ENCODE data around the gene CRADD. TPM values are rescaled to one million over a fixed set of nuclear protein-coding genes. Genes with fewer than 3 reads are reported as not detected.

CRADD gene
- total RNA-seq, 2 donors from 2014 or later: 56.1 to 94.8 TPM

DNA sequence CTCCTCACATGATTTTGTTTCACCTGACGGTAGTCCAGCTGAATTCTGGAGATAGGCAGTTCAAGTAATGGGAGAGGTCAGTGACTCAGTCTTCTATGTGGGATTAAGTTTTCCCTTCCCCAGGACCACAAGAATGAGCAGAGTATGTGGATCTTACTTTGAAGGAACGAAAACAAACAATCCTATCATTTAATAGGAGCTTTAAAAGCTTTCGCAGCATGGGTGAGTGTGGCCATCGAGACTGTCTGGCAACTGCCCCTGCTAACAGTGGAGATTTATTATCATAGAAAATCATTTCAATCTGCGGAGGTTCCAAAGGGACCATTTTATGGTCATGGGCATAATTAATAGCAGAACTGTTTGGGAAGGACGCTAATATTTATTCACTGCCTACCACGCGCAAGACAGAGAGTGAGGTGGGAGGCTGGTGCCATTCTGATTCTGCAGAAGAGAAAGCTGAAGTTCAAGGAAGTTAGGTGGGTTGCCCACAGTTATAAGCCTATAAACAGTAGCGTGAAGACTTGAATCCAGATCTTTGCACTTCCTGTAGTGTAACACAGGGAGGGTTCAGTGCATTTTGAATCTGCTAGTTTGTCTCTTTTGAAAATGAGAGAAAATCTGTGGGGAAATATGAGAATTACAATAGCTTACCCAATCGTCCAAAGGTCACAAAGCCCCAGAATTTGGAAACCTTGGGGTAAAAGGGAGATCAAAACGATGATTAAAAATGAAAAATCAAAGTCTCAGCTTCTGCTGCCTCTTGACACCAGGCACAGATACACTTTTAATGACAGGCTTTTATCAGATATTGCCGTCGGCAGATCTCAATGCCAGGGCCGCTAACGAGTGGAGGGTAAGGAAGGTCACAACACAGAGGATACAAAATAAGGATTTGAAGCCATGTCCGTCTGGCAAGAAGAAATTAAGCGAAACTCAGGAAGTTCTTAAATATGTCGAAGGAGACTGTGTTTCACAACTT is 209.6 kb downstream of the CRADD start:
- Histone ChIP-seq H3K36me3 (no peaks in the 10 kb centered on the region), H3K27me3 (no peaks in the 10 kb centered on the region), H3K9me3 (no peaks in the 10 kb centered on the region), H3K4me1 (no peaks in the 10 kb centered on the region), H3K27ac (no peak overlapping the region), H3K4me3 (no peak overlapping the region)
- TF ChIP-seq, protein P1, sequence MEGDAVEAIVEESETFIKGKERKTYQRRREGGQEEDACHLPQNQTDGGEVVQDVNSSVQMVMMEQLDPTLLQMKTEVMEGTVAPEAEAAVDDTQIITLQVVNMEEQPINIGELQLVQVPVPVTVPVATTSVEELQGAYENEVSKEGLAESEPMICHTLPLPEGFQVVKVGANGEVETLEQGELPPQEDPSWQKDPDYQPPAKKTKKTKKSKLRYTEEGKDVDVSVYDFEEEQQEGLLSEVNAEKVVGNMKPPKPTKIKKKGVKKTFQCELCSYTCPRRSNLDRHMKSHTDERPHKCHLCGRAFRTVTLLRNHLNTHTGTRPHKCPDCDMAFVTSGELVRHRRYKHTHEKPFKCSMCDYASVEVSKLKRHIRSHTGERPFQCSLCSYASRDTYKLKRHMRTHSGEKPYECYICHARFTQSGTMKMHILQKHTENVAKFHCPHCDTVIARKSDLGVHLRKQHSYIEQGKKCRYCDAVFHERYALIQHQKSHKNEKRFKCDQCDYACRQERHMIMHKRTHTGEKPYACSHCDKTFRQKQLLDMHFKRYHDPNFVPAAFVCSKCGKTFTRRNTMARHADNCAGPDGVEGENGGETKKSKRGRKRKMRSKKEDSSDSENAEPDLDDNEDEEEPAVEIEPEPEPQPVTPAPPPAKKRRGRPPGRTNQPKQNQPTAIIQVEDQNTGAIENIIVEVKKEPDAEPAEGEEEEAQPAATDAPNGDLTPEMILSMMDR (IDR thresholded peaks at IDR 0.05): no peak
- peak; percentile 36 for DNase-seq (ENCODE audit: low spot score)

DNA sequence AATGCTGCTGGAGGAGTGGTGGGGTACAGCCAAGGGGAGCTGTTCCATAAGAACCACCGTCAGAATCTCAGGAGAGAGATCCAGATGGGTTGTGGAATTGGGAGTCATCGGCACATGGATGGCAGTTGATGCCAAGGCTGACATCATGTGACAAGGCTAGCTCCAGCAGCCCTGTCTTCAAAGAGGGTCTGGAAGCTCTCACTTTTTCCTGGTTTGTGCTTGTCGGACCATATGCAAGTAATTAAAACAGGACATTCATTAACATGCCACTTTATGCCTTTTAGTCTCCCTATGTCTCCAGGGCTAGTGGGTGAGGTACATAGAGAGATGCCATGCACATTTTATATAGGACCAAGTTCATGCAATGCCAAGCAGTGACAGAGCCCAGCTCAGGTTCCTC is 211.8 kb downstream of the CRADD start:
- Histone ChIP-seq H3K9me3 (no peaks in the 10 kb centered on the region), H3K27ac (no peak overlapping the region), H3K27me3 (no peaks in the 10 kb centered on the region), H3K4me1 (peaks cover 0 to 17% of the 10 kb centered on the region in 2 donors), H3K4me3 (no peak overlapping the region), H3K36me3 (no peaks in the 10 kb centered on the region)
- TF ChIP-seq, protein P1 (IDR thresholded peaks at IDR 0.05): no peak
- peak; percentile 42 for DNase-seq (ENCODE audit: low spot score)

DNA sequence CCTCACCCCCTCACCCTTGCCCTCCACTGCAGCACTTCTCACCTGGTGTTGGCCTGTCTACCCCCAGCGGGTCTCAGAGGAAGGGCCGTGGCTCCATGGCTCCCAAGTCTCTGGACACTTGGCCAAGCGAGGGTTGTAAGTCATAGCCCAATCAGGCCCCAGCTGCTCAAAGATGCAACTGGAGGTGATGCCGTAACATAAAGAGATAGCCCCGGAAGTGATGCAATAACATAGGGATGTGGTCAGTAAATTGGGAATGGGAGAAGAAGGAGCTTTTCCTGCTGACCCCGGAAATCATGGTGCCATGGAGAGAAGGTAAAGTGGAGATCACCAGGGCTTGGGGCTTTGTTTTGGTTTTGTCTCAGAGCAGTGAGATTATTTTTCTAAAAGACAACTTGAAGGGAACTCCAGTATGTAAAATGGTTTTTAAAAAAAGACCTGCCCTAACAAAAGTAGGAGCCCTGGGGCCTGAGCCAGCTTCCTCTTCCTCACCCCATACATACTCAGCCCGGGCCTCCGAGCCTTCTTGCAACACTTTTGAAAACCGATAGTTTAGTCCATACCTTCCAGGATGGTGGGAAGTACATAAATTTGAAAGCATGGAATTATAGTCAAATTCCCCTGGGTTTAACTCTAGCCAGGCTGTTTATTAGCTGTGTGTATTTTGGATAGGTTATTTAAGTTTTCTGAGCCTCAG is 212.5 kb downstream of the CRADD start:
- no peaks in the 10 kb centered on the region for H3K27me3 ChIP-seq
- DNase-seq (ENCODE audit: low spot score): peak; percentile 58
- H3K36me3 ChIP-seq: no peaks in the 10 kb centered on the region
- H3K27ac ChIP-seq: no peak overlapping the region
- H3K9me3 ChIP-seq: no peaks in the 10 kb centered on the region
- TF ChIP-seq, protein P1 (IDR thresholded peaks at IDR 0.05): no peak
- H3K4me3 ChIP-seq: no peak overlapping the region
- peaks cover 0 to 24% of the 10 kb centered on the region in 2 donors for H3K4me1 ChIP-seq

DNA sequence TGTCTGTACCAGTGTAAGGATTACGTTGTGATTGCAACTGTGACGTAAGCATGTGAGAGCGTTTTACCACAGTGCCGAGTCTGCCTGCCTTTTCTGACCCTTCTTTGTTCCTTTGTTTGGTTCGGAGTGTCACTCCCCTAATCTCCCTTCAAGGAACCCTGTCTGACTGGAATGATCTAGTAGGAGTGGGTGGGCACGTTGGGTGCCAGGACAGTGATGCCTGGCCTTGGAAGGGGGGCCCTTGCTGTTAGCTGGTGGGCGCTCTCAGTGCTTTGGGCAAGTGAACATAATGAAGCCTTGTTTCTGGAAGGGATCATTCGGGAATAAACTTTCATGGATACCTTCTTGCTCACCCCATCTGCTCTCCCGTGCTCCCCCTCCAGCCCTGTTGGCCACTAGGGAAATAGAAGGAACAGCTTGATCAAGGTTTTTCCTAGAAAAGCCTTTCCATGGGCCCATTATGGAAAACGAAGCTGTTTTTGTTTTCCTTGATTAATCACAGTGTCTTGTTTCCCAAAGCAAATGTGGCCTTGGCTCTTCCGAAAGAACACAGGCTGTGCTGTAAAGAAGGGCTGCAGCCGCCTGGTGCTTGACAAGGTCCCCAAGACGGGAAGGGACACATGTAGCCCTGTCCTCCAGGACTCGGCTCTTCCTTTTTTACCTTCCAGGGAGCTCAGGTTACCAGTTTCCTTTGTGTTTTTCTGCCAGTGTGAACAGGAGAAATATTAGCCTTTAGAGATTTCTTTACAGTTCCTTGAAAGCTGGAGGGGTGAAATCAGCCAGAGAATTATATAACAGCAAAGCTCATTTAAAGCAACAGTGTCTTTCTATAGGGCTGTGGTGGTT is 215.5 kb downstream of the CRADD start:
- Histone ChIP-seq H3K27ac (peak overlapping the region in 1 of 2 donors; percentile 23), H3K4me3 (no peak overlapping the region), H3K36me3 (no peaks in the 10 kb centered on the region), H3K27me3 (no peaks in the 10 kb centered on the region), H3K9me3 (no peaks in the 10 kb centered on the region), H3K4me1 (peaks cover 0 to 41% of the 10 kb centered on the region in 2 donors)
- DNase-seq (ENCODE audit: low spot score): peak; percentile 49
- TF ChIP-seq, protein P1 (IDR thresholded peaks at IDR 0.05): no peak

DNA sequence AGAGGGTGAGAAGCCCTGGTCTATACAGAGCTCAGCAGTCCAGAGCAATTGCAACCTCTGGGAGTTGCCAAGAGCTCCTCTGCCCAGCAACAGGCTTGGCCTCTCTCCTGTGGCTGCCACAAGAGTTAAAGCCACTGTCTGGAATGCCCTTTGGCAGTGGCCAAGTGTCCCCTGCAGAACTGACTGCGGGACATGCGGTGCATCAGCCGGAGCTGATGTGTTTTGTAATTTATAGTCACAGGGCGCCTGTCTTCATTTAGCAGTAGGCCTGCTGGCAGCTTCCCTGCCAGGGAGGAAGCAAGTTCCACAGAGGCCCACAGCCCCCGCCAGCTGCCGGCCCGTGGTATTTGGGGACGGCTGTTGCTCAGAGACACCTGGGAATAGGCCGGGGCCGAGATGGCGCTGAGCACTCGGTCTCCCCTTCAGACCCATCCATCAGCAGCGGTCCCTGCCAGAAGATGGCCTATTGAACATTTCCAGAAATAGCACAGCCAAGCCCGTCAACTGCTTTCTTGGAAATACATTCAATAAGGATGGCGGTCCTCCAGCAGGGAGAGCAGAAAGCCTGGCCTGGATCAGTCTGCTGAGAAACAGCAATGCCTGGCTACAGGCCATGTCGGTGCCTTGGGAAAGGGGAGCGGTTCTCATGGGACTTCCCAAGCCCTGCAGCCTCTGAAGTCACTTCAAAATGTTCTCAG is 217.4 kb downstream of the CRADD start:
- Histone ChIP-seq H3K4me3 (peak overlapping the region in 1 of 2 donors; percentile 21), H3K36me3 (no peaks in the 10 kb centered on the region), H3K27me3 (no peaks in the 10 kb centered on the region), H3K4me1 (peaks cover 0 to 41% of the 10 kb centered on the region in 2 donors), H3K27ac (peak overlapping the region; percentile 77 to 81), H3K9me3 (no peaks in the 10 kb centered on the region)
- DNase-seq (ENCODE audit: low spot score): peak; percentile 88
- TF ChIP-seq, protein P1 (IDR thresholded peaks at IDR 0.05): no peak
